WI38 (cell line): ENCODE measurements around the gene CRTAC1.
A peak's percentile ranks its signal among the peaks of the same experiment; 100 is the strongest.

Source experiments
- H3K4me3 ChIP-seq: 2 replicates; pipeline ENCODE4 v1.5.1; 2011; ENCODE audit warnings: low read depth, mild to moderate bottlenecking, control low read depth, low read length
- TF ChIP-seq, protein P1 (sequence below): IDR thresholded peaks from 2 replicates; pipeline ENCODE4 v1.5.1; 2012; ENCODE audit warnings: low read depth, mild to moderate bottlenecking, control low read depth, low read length

The CRTAC1 gene

GRCh38 chr10:98041352-98042043 lies 11.1 kb upstream of the CRTAC1 start:
- H3K4me3 ChIP-seq, result no peak overlapping the region
- TF ChIP-seq, protein P1, sequence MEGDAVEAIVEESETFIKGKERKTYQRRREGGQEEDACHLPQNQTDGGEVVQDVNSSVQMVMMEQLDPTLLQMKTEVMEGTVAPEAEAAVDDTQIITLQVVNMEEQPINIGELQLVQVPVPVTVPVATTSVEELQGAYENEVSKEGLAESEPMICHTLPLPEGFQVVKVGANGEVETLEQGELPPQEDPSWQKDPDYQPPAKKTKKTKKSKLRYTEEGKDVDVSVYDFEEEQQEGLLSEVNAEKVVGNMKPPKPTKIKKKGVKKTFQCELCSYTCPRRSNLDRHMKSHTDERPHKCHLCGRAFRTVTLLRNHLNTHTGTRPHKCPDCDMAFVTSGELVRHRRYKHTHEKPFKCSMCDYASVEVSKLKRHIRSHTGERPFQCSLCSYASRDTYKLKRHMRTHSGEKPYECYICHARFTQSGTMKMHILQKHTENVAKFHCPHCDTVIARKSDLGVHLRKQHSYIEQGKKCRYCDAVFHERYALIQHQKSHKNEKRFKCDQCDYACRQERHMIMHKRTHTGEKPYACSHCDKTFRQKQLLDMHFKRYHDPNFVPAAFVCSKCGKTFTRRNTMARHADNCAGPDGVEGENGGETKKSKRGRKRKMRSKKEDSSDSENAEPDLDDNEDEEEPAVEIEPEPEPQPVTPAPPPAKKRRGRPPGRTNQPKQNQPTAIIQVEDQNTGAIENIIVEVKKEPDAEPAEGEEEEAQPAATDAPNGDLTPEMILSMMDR, result peak; percentile 64

GRCh38 chr10:98039690-98040381 lies 9.4 kb upstream of the CRTAC1 start:
- TF ChIP-seq, protein P1, result no peak
- H3K4me3 ChIP-seq, result no peak overlapping the region

- TF ChIP-seq, protein P1, result no peak
- H3K4me3 ChIP-seq, result no peak overlapping the region
Observed at GRCh38 chr10:98038288-98038687, 7.9 kb upstream of the CRTAC1 start.

DNA sequence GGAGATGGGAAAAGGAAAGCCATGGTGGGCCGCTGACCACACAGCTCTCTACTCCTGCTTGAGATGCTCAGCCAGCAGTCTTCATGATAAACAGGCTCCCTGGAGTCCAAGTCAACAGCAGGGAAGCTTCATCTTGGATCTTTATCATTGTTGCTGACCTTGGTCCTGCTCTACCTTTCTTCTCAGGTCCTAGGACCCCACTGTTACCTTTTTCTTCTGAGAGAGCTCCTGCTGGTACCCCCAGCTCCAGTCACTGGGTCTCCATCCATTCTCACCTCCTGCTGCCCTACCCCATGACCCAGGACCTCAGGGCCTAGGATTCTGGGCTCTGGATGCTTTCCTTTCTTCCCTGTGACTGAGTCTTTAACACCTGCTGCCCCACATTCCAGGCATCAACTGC lies 5.2 kb upstream of the CRTAC1 start:
- H3K4me3 ChIP-seq, result no peak overlapping the region
- TF ChIP-seq, protein P1, result no peak

DNA sequence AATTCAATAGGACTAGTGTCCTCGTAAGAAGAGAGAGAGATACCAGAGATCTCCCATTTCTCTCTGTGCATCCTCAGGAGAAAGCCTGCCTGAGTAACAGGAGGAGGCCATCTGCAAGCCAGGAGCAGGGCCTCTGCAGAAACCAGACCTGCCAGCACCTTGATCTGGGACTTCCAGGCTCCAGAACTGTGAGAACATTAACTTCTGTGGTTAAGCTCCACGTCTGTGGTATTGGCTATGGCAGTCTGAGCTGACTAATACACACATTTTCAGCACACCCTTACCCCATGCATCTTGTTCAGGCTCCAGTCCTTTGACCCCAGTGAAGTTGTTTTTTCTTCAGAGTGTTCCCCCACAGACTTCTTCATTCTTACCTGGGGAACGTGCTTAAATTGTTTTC lies 3.1 kb upstream of the CRTAC1 start:
- H3K4me3 ChIP-seq, result no peak overlapping the region
- TF ChIP-seq, protein P1, result no peak

GRCh38 chr10:98031440-98031839 lies 1.0 kb upstream of the CRTAC1 start:
- H3K4me3 ChIP-seq, result no peak overlapping the region
- TF ChIP-seq, protein P1, result no peak

DNA sequence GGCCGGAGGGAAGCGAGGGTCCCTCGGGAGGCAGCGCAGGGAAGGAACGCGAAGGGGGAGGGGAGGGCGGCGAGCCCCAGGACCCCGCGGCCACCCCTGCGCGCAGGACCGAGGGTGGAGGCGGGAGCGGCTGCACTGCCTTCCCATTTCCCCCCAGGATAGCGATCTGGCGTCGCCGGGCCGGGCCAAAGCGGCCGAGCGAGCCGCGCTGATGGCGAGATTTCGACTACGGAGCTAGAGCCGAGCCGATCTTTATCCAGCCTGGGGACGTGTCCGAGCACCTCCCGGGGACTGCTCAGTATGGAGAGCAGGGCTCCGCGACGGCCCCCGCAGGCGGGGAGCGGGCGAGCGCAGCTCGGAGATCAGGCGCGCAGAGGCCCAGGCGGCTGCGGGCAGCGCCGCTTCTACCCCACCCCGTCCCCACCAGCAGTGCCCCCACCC lies 590 bp upstream of the CRTAC1 start:
- TF ChIP-seq, protein P1, result no peak
- no peak overlapping the region for H3K4me3 ChIP-seq
